Lower leg skin (tissue), 3 donors: ENCODE measurements around the gene PTPN3.

ENCODE experiments used
- CTCF ChIP-seq, 3 donors: fragments of 450-650 bp; IDR thresholded peaks; one replicate each; pipeline ENCODE4 v1.5.1; 2016; ENCODE audit warnings: antibody characterized with exemption in 3 of 3, mild to moderate bottlenecking in 3 of 3, moderate library complexity in 2 of 3
- POLR2A ChIP-seq, 2 donors: fragments of 450-650 bp; IDR thresholded peaks; one replicate each; pipeline ENCODE4 v1.6.1; 2016 to 2017; ENCODE audit warnings: antibody characterized with exemption in 2 of 2, mild to moderate bottlenecking in 1 of 2, moderate library complexity in 1 of 2

GRCh38 chr9:109537288-109537687 is 39.2 kb upstream of the PTPN3 start:
- TF ChIP-seq CTCF (IDR thresholded peaks at IDR 0.05) (no peak), POLR2A (IDR thresholded peaks at IDR 0.05) (no peak)
